Measurements from ENCODE around the gene GPR107.

The GPR107 gene

DNA sequence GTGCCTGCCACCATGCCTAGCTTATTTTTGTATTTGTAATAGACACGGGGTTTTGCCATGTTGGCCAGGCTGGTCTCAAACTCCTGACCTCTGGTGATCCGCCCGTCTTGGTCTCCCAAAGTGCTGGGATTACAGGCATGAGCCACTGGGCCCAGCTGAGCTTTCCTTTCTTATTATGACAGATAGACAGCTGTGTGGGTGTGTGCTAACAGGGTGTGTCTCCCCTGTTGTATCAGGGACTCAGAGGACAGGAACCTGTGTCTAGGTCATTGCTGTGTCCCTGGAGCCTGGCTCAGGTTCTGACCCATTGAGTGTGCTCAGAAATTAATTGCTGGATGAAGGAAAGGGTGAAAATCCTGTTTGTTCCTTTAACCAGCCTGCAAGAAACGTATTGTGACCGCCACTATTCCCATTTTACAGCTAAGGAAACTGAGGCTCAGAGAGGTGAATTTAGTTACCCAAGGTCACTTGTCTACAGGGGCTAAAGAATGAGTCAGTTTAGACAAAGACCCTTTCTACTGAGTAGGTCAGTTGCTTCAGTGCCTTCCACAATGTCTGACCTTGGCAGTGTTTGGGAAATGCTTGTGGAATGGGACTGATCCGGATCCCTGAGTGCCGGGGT, 135.3 kb downstream of the GPR107 start:
- no peak for DNase-seq

All from NCI-H446 (cell line).